ENCODE data around the gene ZIK1.

ZIK1 gene

GRCh38 chr19:57583521-57584416 is at the start of gene ZIK1:
Gene ZIK1, plus strand, starts transcription at chr19:57584145. Its CDS starts 212 bp downstream, at chr19:57584357.
- peak; percentile 68 to 76 for DNase-seq (ENCODE audit: low read depth in 1 of 2, low spot score in 1 of 2)

- no peak for DNase-seq (ENCODE audit: low read depth in 1 of 2, low spot score in 1 of 2)
These were observed 45.9 kb upstream of the ZIK1 start for GRCh38 chr19:57537953-57538547.

- no peak for DNase-seq (ENCODE audit: low read depth in 1 of 2, low spot score in 1 of 2)
These were observed 37.4 kb upstream of the ZIK1 start for GRCh38 chr19:57546513-57546912.

GRCh38 chr19:57552432-57552831 is 31.5 kb upstream of the ZIK1 start:
- no peak for DNase-seq (ENCODE audit: low read depth in 1 of 2, low spot score in 1 of 2)

- no peak for DNase-seq (ENCODE audit: low read depth in 1 of 2, low spot score in 1 of 2)
These were observed 26.3 kb upstream of the ZIK1 start for GRCh38 chr19:57557659-57558058.

GRCh38 chr19:57558525-57558924 is 25.4 kb upstream of the ZIK1 start:
- no peak for DNase-seq (ENCODE audit: low read depth in 1 of 2, low spot score in 1 of 2)

- no peak for DNase-seq (ENCODE audit: low read depth in 1 of 2, low spot score in 1 of 2)
These were observed 24.9 kb upstream of the ZIK1 start for GRCh38 chr19:57559008-57559403.

GRCh38 chr19:57559404-57560025 is 24.4 kb upstream of the ZIK1 start, which contains the start of gene ZNF550:
Gene ZNF550, minus strand, starts transcription at chr19:57559863. Its CDS starts 181 bp downstream, at chr19:57559682.
- peak; percentile 74 to 81 for DNase-seq (ENCODE audit: low read depth in 1 of 2, low spot score in 1 of 2)

GRCh38 chr19:57560049-57560491 is 23.9 kb upstream of the ZIK1 start:
- no peak for DNase-seq (ENCODE audit: low read depth in 1 of 2, low spot score in 1 of 2)

- DNase-seq (ENCODE audit: low read depth in 1 of 2, low spot score in 1 of 2): no peak
These were observed 20.4 kb upstream of the ZIK1 start for GRCh38 chr19:57563547-57563946.

GRCh38 chr19:57566396-57567265 is 17.3 kb upstream of the ZIK1 start:
- no peak for DNase-seq (ENCODE audit: low read depth in 1 of 2, low spot score in 1 of 2)

GRCh38 chr19:57570707-57571106 is 13.2 kb upstream of the ZIK1 start:
- no peak for DNase-seq (ENCODE audit: low read depth in 1 of 2, low spot score in 1 of 2)

GRCh38 chr19:57572415-57572947 is 11.5 kb upstream of the ZIK1 start:
- no peak for DNase-seq (ENCODE audit: low read depth in 1 of 2, low spot score in 1 of 2)

- DNase-seq (ENCODE audit: low read depth in 1 of 2, low spot score in 1 of 2): no peak
These were observed 7.3 kb upstream of the ZIK1 start for GRCh38 chr19:57576661-57577060.

- DNase-seq (ENCODE audit: low read depth in 1 of 2, low spot score in 1 of 2): peak; percentile 81 to 88
These were observed 5.3 kb upstream of the ZIK1 start, which contains the start of gene ZNF416 for GRCh38 chr19:57578487-57579205. Gene ZNF416, minus strand, starts transcription at chr19:57578911. Its CDS starts 207 bp downstream, at chr19:57578704.

- DNase-seq (ENCODE audit: low read depth in 1 of 2, low spot score in 1 of 2): no peak
These were observed 833 bp upstream of the ZIK1 start for GRCh38 chr19:57583104-57583520.

GRCh38 chr19:57587529-57587928 is 3.6 kb downstream of the ZIK1 start:
- no peak for DNase-seq (ENCODE audit: low read depth in 1 of 2, low spot score in 1 of 2)

GRCh38 chr19:57599377-57599760 is 15.4 kb downstream of the ZIK1 start:
- no peak for DNase-seq (ENCODE audit: low read depth in 1 of 2, low spot score in 1 of 2)

- peak; percentile 69 to 77 for DNase-seq (ENCODE audit: low read depth in 1 of 2, low spot score in 1 of 2)
These were observed 15.9 kb downstream of the ZIK1 start, which contains the start of gene ZNF530 for GRCh38 chr19:57599761-57600383. Gene ZNF530, plus strand, starts transcription at chr19:57599885. Its CDS starts 4,461 bp downstream, at chr19:57604346.
